WTC11 (cell line): Measurements from ENCODE around the gene SHKBP1.

Experiments
- CREB1 ChIP-seq: sonication (generic); formaldehyde crosslinking; IDR thresholded peaks from 2 replicates; pipeline ENCODE4 v1.8.0; 2023; ENCODE audit warnings: mild to moderate bottlenecking, missing genetic modification reagents
- ETV6 ChIP-seq: sonication (generic); formaldehyde crosslinking; IDR thresholded peaks from 2 replicates; pipeline ENCODE4 v1.8.1; 2022; ENCODE audit warnings: mild to moderate bottlenecking, missing genetic modification reagents
- NR2C2 ChIP-seq: sonication (generic); formaldehyde crosslinking; IDR thresholded peaks from 2 replicates; pipeline ENCODE4 v1.8.0; 2022; ENCODE audit warnings: mild to moderate bottlenecking, missing genetic modification reagents
- RELA ChIP-seq: sonication (generic); formaldehyde crosslinking; IDR thresholded peaks from 2 replicates; pipeline ENCODE4 v1.8.1; 2022; ENCODE audit warnings: missing genetic modification reagents, mild to moderate bottlenecking, borderline replicate concordance
- TCF7 ChIP-seq: sonication (generic); formaldehyde crosslinking; IDR thresholded peaks from 2 replicates; pipeline ENCODE4 v1.8.0; 2022; ENCODE audit warnings: mild to moderate bottlenecking, low read depth, missing genetic modification reagents, moderate library complexity
- USF1 ChIP-seq: sonication (generic); formaldehyde crosslinking; IDR thresholded peaks from 2 replicates; pipeline ENCODE4 v1.8.0; 2022; ENCODE audit warnings: mild to moderate bottlenecking, missing genetic modification reagents
- TF ChIP-seq, protein P1 (sequence below): fragments of 200-600 bp; IDR thresholded peaks from 2 replicates; pipeline ENCODE4 v1.8.0; 2022; ENCODE audit warnings: antibody characterized with exemption

- TF ChIP-seq, protein P1, sequence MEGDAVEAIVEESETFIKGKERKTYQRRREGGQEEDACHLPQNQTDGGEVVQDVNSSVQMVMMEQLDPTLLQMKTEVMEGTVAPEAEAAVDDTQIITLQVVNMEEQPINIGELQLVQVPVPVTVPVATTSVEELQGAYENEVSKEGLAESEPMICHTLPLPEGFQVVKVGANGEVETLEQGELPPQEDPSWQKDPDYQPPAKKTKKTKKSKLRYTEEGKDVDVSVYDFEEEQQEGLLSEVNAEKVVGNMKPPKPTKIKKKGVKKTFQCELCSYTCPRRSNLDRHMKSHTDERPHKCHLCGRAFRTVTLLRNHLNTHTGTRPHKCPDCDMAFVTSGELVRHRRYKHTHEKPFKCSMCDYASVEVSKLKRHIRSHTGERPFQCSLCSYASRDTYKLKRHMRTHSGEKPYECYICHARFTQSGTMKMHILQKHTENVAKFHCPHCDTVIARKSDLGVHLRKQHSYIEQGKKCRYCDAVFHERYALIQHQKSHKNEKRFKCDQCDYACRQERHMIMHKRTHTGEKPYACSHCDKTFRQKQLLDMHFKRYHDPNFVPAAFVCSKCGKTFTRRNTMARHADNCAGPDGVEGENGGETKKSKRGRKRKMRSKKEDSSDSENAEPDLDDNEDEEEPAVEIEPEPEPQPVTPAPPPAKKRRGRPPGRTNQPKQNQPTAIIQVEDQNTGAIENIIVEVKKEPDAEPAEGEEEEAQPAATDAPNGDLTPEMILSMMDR, result no peak
- TF ChIP-seq RELA (CRISPR knock-in tag), result no peak
- no peak for TF ChIP-seq NR2C2 (CRISPR knock-in tag)
- TF ChIP-seq CREB1 (CRISPR knock-in tag), result no peak
- TF ChIP-seq TCF7, result no peak
- no peak for TF ChIP-seq ETV6
- TF ChIP-seq USF1, result no peak
Measured at GRCh38 chr19:40608957-40609356, 32.3 kb downstream of the SHKBP1 start.
